HCT116 (cell line): ENCODE data around the gene PCCA. TPM values are rescaled to one million over a fixed set of nuclear protein-coding genes. Genes with fewer than 3 reads are reported as not detected.

Source experiments
- ATAC-seq: fragments of 200-7000 bp; cut with Tn5 transposase; 2 replicates; pipeline ENCODE4 v1.9.1; 2020; ENCODE audit warnings: mild to moderate bottlenecking, moderate library complexity
- BruUV-seq: library from RNA; stranded (reverse); fragments of 400-500 nt; replicated peaks from 2 replicates; lab custom pipeline; 2021; lab: Mats Ljungman, UMichigan
- CTCF ChIA-PET: fragments of 300-600 bp; sonication (Branson Sonifier 250); formaldehyde crosslinking; loops from one replicate; lab custom pipeline; 2021; ENCODE audit warnings: antibody characterized with exemption; lab: Charles Lee
- POLR2A ChIA-PET: fragments of 300-600, 350-600 bp; sonication (Branson Sonifier 250); formaldehyde crosslinking; loops from one replicate; lab custom pipeline; 2021; ENCODE audit warnings: antibody characterized with exemption; lab: Charles Lee
- RAD21 ChIA-PET, 2 experiments: fragments of 300-600 bp; sonication (Branson Sonifier 250); formaldehyde crosslinking; loops; one replicate each; lab custom pipeline; 2023; ENCODE audit warnings: low total read pairs in 2 of 2; ENCODE audit not compliant: uncharacterized antibody in 2 of 2, unreplicated experiment in 2 of 2, low non-redundant PET in 1 of 2; lab: Charles Lee
- DNase-seq: peaks from one replicate; pipeline ENCODE4 v3.0.0-alpha.2; 2010; ENCODE audit warnings: low read depth, low spot score
- H2AFZ ChIP-seq: fragments of 200-600 bp; shearing (Covaris generic), sonication (generic); 2 replicates; pipeline ENCODE4 v1.6.1; 2017; ENCODE audit warnings: low read depth, mixed run types, mixed read lengths, antibody characterized with exemption, low read length; ENCODE audit not compliant: poor library complexity, severe bottlenecking
- H3K27ac ChIP-seq: 2 replicates; pipeline ENCODE4 v1.5.1; 2012; ENCODE audit warnings: low read depth, low read length
- H3K27me3 ChIP-seq: fragments of 200-600 bp; sonication (generic); 2 replicates; pipeline ENCODE4 v1.6.1; 2016; ENCODE audit warnings: mixed run types, low read length, mixed read lengths; ENCODE audit not compliant: insufficient read depth
- H3K36me3 ChIP-seq, 2 experiments: fragments of 200-500 bp in 1 of 2; fragments of 200-600 bp in 1 of 2; sonication (Bioruptor generic) in 1 of 2; sonication (generic) in 1 of 2; 2 replicates each; pipeline versions ENCODE4 v1.5.1 to v1.6.1; 2014 to 2016; ENCODE audit warnings: low read length in 2 of 2, inconsistent platforms in 1 of 2, mixed read lengths in 1 of 2, mixed run types in 1 of 2; ENCODE audit not compliant: insufficient read depth in 2 of 2, control insufficient read depth in 1 of 2
- H3K4me1 ChIP-seq, 2 experiments: fragments of 200-600 bp in 1 of 2; sonication (generic) in 1 of 2; 2 replicates each; pipeline versions ENCODE4 v1.5.1 to v1.6.1; 2012 to 2017; ENCODE audit warnings: low read length in 2 of 2, inconsistent platforms in 1 of 2, mild to moderate bottlenecking in 1 of 2, mixed read lengths in 1 of 2, mixed run types in 1 of 2, moderate library complexity in 1 of 2; ENCODE audit not compliant: insufficient read depth in 2 of 2, control insufficient read depth in 1 of 2
- H3K4me2 ChIP-seq: fragments of 200-600 bp; sonication (generic); 2 replicates; pipeline ENCODE4 v1.6.1; 2017; ENCODE audit warnings: mixed run types, low read length, mixed read lengths
- H3K4me3 ChIP-seq, 2 experiments: fragments of 200-600 bp in 1 of 2; sonication (generic) in 1 of 2; replicated peaks in 1 of 2; 2 replicates each; pipeline ENCODE4 v1.5.1; 2011 to 2016; ENCODE audit warnings: low read length in 2 of 2, control low read depth in 1 of 2, low read depth in 1 of 2, mild to moderate bottlenecking in 1 of 2, mixed read lengths in 1 of 2, mixed run types in 1 of 2
- H3K79me2 ChIP-seq: fragments of 200-600 bp; sonication (generic); 2 replicates; pipeline ENCODE4 v1.6.1; 2017; ENCODE audit warnings: mild to moderate bottlenecking, mixed run types, low read length, moderate library complexity, mixed read lengths; ENCODE audit not compliant: insufficient read depth
- H3K9ac ChIP-seq: fragments of 200-600 bp; sonication (generic); 2 replicates; pipeline ENCODE4 v1.6.1; 2016; ENCODE audit warnings: low read length, mixed read lengths
- H3K9me2 ChIP-seq: fragments of 200-600 bp; sonication (generic), shearing (Covaris generic); 2 replicates; pipeline ENCODE4 v1.6.1; 2017; ENCODE audit warnings: mixed run types, mild to moderate bottlenecking, moderate library complexity; ENCODE audit not compliant: insufficient read depth
- H3K9me3 ChIP-seq, 2 experiments: fragments of 200-500 bp in 1 of 2; fragments of 200-600 bp in 1 of 2; sonication (Bioruptor generic) in 1 of 2; sonication (generic) in 1 of 2; 2 replicates each; pipeline ENCODE4 v1.6.1; 2014 to 2017; ENCODE audit warnings: low read length in 2 of 2, mixed read lengths in 2 of 2, inconsistent platforms in 1 of 2, low read depth in 1 of 2, mild to moderate bottlenecking in 1 of 2, mixed run types in 1 of 2, moderate library complexity in 1 of 2; ENCODE audit not compliant: control insufficient read depth in 1 of 2, insufficient read depth in 1 of 2
- H4K20me1 ChIP-seq: fragments of 200-600 bp; sonication (generic), shearing (Covaris generic); 2 replicates; pipeline ENCODE4 v1.6.1; 2017; ENCODE audit warnings: mixed run types, mild to moderate bottlenecking, moderate library complexity; ENCODE audit not compliant: insufficient read depth
- ATF3 ChIP-seq: IDR thresholded peaks from 2 replicates; pipeline ENCODE4 v1.6.1; 2012
- CTCF ChIP-seq, 3 experiments: fragments of 200-600 bp in 1 of 3; sonication (generic) in 1 of 3; IDR thresholded peaks in 2 of 3; conservative IDR thresholded peaks in 1 of 3; 2 replicates each; pipeline ENCODE4 v1.5.1; 2012 to 2017; ENCODE audit warnings: low read depth in 2 of 3, low read length in 2 of 3, antibody characterized with exemption in 1 of 3, borderline replicate concordance in 1 of 3, control low read depth in 1 of 3, mild to moderate bottlenecking in 1 of 3, mixed read lengths in 1 of 3, mixed run types in 1 of 3, moderate library complexity in 1 of 3; ENCODE audit not compliant: insufficient read depth in 1 of 3
- EGR1 ChIP-seq: IDR thresholded peaks from 2 replicates; pipeline ENCODE4 v1.6.1; 2012; ENCODE audit warnings: low read depth
- EZH2 ChIP-seq: fragments of 200-600 bp; sonication (generic); IDR thresholded peaks from 2 replicates; pipeline ENCODE4 v1.6.1; 2017; ENCODE audit warnings: antibody characterized with exemption, mixed run types
- JUND ChIP-seq: IDR thresholded peaks from 2 replicates; pipeline ENCODE4 v1.6.1; 2012
- MAX ChIP-seq: IDR thresholded peaks from 2 replicates; pipeline ENCODE4 v1.6.1; 2012
- ZBTB33 ChIP-seq: IDR thresholded peaks from 2 replicates; pipeline ENCODE4 v1.6.1; 2011; ENCODE audit warnings: mild to moderate bottlenecking, low read length, moderate library complexity; ENCODE audit not compliant: insufficient replicate concordance; ENCODE audit errors: extremely low read depth
- ZNF274 ChIP-seq: fragments of 200-500 bp; sonication (Bioruptor generic); IDR thresholded peaks from 2 replicates; pipeline ENCODE4 v1.6.1; 2014; ENCODE audit warnings: mild to moderate bottlenecking, low read depth, low read length, inconsistent platforms
- intact Hi-C: fragments of 100-400 bp; cut with micrococcal nuclease; formaldehyde crosslinking; loops from 2 replicates; pipeline ENCODE4 v1.10.0; 2022
- total RNA-seq: library from RNA; stranded (reverse); gene quantifications from one replicate; pipeline ENCODE4 v1.2.1, GENCODE V29; 2021; ENCODE audit not compliant: unreplicated experiment

The PCCA gene
- total RNA-seq, 1 experiment from 2014 or later: 23.0 TPM

- no peaks in the 10 kb centered on the region for H4K20me1 ChIP-seq
- H3K4me3 ChIP-seq: no peak overlapping the region
- ATAC-seq (no peak), DNase-seq (no peak)
- H3K27ac ChIP-seq: peak overlapping the region; percentile 71
- H3K9ac ChIP-seq: no peak overlapping the region
- H3K4me2 ChIP-seq: peak overlapping the region; percentile 40
- no peaks in the 10 kb centered on the region for H3K9me2 ChIP-seq
- TF ChIP-seq MAX (no peak), CTCF (IDR thresholded peaks at IDR 0.05 in 2 of 3, conservative IDR thresholded peaks at IDR 0.05 in 1 of 3; ENCODE audit: borderline replicate concordance in 1 of 3, insufficient read depth in 1 of 3, low read depth in 2 of 3, low read length in 2 of 3) (no peak), EGR1 (no peak), ATF3 (no peak), EZH2 (no peak), ZNF274 (no peak), ZBTB33 (no peak), JUND (no peak)
- TF ChIP-seq, all 23 proteins: peak for 0
- BruUV-seq: no TSS peak
- RAD21 ChIA-PET: no interaction called here
- no peaks in the 10 kb centered on the region for H3K9me3 ChIP-seq
- no peaks in the 10 kb centered on the region for H3K36me3 ChIP-seq
- H2AFZ ChIP-seq: no peak overlapping the region
- POLR2A ChIA-PET: no interaction called here
- intact Hi-C loops: no loop called here
- H3K4me1 ChIP-seq: peaks cover 33 to 43% of the 10 kb centered on the region in 2 experiments
- H3K79me2 ChIP-seq: no peaks in the 10 kb centered on the region
- no peaks in the 10 kb centered on the region for H3K27me3 ChIP-seq
- CTCF ChIA-PET: no interaction called here
Measured at GRCh38 chr13:100362781-100363180, 273.9 kb downstream of the PCCA start.
